Measurements from ENCODE around the gene IL18RAP. TPM values are rescaled to one million over a fixed set of nuclear protein-coding genes. Genes with fewer than 3 reads are reported as not detected.
A peak's percentile ranks its signal among the peaks of the same experiment; 100 is the strongest.

Gene IL18RAP
- polyA plus RNA-seq, 10 donors = 0.15 to 0.70 (median 0.36) TPM; not detected in 1

DNA sequence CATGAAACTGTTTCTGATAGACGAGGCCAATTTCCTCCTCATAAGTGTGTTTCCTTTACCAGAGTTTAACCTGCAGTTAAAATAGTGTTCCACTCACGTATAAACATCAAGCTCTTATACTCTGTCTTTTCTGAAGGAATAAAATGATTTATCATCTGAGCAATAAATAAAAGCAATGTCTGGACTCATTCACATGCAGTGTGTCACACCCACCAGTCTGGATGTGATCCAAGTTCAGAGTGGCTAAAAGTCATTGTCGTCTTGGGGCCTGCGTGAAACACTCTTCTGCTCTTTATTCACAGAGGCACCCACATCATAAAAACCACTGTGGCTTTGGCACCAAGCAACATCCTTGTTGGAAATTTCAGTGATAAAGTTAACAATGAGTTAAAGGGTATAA lies 30.5 kb downstream of the IL18RAP start:
- no peak for DNase-seq

DNA sequence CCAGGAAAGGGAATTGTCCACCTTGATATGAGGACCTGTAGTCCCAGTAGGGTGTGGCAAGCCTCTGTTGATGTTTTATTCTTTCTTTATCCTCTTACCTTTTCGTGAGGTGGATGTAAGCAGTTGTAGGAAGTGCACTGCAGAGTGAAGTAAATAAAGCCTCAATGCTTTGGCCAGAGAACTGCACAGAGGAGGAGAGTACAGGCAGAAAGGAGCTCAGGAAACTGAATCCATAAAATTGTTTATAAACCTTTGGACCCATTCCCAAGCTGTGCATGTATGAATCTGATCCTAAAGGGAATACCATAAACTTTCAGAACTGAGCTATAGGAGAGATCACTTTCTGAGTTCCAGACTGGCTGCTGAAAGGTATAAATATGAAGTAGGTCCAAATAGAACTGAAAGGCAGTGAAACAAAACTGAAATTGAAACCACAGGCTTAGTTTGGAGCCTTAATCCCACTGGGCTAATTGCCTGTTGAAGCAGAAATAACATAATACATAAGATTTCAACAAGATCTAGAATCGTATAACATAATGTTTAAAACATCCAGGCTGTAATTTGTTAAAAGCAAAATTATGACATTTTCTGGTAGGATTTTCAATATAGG lies 32.2 kb downstream of the IL18RAP start:
- no peak for DNase-seq

DNA sequence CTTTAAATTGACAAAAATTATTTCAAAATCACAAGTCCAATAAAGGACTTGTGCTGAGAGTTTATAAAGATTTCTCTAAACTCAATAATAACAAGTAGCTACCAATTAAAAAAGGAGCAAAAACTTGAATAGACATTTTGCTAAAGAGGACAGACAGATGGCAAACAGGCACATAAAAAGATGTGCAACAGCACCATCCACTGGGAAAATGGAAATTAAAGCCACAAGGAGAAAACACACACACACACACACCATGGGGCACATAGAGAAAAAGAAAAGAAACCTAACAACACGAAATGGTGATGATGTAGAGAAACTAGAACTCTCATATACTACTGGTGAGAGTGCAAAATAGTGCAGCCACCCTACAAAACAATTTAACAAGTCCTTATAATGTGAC lies 37.5 kb downstream of the IL18RAP start:
- no peak for DNase-seq

DNA sequence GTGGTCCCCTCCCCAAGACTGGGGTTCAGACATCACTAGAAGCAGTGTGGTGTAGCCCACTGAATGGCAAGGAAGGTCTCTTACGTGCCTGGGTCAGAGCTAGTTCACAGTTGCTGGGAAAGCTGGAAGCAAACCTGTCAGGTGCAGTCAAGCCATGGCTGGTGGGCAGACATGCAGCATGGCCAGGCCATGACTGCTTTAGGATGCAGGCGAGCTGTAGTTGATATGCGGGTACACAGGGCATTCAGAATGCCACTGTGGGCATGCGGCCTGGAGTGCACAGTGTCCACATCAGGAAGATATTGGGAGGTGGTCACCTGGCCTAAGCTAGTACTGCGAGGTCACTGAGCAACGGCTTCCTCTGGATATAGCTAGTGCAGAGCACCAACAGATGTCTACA lies 38.2 kb downstream of the IL18RAP start:
- no peak for DNase-seq

DNA sequence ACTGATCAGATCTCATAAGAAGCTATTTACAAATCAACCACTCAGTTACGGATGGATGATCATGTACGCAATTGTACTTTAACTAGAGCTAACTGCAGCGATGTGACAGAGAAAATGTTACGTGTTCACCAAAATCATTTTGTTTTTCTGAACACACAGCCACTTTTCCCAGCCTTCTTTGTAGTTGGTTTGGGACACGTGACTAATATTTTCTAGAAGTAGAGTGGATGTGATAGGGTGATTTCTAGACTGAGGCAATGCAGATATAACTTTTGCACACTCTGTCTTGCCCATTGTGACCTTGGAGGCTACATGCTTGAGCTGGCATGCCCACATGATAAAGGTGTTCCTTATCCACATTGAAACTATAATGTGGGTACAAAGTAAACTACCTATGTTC lies 40.2 kb downstream of the IL18RAP start:
- no peak for DNase-seq

DNA sequence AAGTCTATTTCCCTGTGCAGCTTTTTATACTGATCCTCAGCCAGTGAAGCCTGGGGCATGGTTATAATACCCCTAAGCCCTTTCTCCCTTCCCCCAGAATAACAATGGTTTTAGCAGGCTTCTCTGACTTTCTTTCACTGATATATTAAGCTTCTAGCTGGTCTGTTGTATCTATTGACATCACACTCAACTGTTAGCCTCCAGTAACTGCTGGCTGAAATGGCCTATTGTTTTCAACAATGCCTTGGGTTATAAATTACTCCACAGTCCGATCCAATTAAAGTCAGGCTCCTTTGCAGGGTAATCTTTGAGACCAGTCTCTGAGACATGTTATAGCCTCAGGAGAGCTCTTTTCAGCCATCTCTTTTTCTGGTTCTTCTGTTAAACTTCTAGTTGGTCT lies 47.2 kb downstream of the IL18RAP start:
- DNase-seq = no peak

DNA sequence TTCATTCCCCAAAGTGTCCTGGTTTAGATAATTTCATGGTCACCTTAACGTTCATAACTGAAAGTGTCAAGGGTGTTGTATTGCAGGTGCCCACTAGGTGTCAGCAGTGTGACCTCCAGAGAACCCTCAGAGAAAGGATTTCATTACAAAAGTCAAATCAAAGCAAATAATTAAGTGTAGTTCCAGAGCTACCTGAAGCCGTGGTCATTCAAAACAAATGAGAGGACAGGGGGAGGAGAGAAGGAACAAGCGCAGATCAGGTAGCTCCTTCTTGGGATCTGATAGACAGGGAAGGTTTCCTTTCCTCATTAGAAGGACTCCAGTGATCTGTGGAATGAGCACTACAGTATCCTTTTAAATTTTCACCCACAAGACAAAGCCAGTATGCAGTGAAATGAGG lies 50.1 kb downstream of the IL18RAP start, which contains the start of gene SLC9A4:
SLC9A4 (plus strand) TSS at position 207 of the 400 bp plus-strand sequence. CDS start 534 bp downstream, outside the sequence.
- DNase-seq = peak; percentile 13 to 55 (median 38)

DNA sequence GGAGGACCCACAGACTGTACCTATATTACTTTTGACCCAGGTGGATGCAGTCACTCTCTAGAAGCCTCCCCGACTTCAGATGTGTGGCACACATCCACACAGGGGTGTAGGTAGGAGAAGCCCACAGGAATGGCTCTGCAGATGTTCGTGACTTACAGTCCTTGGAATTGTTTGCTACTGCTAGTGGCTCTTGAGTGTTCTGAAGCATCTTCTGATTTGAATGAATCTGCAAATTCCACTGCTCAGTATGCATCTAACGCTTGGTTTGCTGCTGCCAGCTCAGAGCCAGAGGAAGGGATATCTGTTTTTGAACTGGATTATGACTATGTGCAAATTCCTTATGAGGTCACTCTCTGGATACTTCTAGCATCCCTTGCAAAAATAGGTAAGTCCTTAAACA lies 50.7 kb downstream of the IL18RAP start:
- no peak for DNase-seq

DNA sequence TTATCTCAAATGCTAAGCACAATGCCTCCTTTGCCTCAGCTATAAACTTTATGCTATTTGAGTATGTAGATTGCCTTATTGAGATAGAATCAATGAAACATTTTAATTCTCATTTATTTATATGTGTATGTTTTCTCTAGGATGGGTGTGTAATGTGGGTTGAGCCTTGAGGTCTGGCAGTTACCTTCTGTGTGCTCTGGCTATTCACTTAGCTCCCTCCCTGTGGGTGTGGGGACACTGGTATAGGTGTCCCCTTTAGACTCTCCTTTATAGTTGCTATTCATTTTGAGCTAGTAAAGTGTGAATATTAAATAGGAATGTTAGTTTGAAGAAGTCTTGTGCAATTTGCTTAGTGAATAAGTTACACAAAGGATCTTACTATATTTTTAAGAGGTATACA lies 51.8 kb downstream of the IL18RAP start:
- DNase-seq = no peak

DNA sequence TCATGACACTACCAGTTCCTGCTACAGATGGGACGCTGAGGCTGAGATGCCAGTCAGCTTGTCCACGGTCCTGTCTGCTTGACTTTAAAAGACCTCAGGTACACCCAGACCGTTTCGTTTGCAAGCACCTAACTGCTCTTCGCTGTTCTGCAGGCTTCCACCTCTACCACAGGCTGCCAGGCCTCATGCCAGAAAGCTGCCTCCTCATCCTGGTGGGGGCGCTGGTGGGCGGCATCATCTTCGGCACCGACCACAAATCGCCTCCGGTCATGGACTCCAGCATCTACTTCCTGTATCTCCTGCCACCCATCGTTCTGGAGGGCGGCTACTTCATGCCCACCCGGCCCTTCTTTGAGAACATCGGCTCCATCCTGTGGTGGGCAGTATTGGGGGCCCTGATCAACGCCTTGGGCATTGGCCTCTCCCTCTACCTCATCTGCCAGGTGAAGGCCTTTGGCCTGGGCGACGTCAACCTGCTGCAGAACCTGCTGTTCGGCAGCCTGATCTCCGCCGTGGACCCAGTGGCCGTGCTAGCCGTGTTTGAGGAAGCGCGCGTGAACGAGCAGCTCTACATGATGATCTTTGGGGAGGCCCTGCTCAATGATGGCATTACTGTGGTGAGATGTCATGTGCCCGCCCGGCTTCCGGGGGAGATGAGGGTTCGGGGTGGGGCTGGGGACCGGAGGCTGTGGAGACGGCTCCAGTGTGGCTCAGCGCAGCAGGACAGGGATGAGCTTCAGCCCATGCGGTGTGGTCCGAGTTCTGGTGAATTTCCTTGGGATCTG lies 55.9 kb downstream of the IL18RAP start:
- DNase-seq = no peak

DNA sequence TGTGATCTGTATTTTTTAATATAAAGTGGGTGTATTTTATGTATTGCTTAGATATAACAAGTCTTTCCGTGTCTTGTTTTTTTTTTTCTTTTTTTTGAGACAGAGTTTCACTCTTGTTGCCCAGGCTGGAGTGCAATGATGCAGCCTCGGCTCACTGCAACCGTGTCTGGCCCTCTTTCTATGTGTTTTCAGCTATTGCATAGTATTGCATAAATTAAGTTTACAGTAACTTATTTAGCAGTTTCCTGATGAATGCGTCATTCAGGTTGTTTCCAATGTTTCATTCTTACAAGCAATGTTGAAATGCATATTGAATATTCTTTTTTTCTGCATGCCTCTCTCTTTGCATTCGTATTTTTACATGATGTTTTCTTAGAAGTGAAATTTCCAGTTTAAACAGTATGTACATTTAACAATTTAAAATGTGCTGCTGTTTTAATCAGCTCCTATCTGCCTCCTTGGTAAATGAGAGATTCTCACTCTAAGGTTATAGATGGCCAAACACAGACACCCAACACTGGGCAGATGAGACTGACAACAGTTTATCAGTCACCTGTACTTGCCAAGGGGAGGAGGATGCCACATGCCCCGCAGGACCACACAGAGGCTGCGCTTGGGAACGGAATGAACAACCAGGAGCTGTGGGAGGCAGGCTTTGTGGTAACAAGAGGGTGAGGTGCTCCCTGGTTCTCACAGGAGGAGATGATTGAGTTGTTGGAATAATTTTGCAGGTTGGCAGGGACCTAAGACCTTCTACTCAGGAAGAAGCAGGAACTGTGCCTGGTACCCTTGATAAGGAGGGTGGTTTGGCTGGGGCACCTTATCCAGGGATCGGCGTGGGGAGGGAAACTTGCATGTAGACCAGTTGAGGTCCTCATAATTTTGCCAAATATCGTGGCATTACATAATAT lies 57.6 kb downstream of the IL18RAP start:
- DNase-seq = no peak

DNA sequence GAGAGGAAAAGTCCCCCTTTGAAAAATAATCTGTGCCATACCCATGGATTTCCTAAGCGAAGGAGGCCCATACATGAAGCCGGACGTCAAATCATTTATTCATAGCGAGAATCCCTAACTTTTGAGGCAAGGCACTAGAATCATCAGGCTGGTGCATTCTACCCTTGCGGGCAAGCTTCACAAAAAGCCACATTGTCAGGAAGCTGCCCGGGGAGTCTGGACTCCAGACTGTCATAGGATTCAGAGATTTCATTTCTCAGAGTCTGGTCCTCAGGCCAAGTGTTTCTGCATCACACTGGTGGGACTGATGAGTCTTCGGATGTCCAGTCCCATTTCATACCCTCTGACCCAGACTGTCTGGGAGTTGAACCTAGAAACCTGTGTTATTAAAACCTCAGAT lies 59.0 kb downstream of the IL18RAP start:
- DNase-seq = no peak

DNA sequence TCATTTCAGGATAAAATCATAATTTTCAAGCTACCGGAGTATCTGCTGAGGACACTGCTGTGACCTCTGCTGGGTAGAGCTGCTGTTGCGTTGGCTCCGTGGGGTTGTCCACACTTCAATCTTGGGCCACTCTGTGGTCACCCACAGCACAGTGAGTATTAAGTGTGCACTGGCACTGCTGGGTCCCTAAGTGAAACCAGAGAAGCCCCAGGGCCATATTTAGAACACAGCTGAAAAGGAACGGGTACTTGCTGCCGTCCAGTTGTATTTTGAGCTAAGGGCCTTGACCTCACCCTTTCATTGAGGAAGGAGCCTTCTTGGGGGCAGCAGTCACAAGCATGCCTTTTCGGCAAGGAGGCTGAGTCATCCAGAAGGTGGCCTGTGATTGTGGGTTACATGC lies 60.1 kb downstream of the IL18RAP start:
- no peak for DNase-seq

DNA sequence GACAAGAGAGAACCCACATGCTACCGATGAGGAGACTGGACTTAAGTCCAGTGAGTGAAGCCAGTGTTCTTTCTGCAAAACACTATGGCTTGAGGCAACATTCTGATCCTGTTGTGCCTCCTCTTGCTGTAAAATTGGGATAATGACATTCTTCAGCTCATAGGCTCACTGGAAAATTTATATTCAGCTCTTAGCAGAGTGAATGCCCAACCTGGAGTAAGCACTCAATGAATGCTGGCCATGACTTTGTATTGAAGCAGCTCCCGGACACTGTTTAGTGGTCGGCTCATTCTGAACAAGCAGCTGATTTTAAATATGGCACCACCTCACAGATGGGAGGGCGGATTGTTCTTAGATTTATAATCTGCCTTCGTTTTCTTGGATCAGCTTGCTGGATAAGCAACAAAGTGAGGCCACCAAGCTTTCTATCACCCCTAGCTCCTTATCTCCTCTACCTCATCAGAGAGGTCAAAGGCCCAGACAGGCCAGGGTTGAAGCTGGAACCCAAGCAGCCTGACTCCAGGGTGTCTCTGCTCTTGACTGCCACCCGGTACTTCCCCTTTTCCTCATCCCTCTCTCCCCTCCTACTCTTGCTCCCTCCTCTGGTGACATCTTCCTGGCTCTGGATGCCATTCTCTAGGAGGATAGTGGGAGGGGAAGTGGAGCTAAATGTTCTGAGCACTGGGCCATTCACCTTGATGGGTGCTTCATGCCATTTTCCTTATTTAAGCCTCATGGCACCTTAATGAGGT lies 61.5 kb downstream of the IL18RAP start:
- DNase-seq = no peak

DNA sequence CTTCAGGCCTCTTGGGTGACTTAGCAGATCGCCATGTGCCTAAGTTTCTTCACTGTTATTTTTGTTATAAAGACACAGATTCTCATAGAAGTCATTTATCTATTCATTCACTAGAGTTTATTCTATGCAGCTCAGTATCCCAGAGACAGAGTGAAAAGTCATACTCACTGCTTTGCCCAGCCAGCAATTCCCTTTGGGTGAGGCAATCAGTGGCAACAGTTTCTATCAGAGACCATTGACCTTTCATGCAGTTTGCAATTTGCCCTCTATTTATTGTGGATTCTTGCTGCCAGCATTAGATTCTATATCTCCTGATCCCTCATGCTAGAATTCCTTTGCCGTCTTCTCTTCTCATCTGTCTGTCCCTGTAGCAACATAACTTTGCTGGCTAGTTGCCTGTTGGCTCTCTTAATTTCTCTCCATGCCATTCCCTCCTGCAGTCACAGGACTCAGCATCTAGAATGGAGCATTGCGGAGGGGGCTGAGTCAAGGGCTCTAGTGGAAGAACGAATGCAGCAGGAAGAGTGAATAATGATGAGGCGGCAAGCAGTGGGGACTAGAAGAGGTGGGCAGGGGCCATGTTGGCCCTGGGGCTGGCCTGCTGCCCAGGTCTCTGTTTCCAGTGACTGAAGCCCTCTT lies 62.3 kb downstream of the IL18RAP start:
- DNase-seq = peak in 2 of 3 donors; percentile 23 to 43

DNA sequence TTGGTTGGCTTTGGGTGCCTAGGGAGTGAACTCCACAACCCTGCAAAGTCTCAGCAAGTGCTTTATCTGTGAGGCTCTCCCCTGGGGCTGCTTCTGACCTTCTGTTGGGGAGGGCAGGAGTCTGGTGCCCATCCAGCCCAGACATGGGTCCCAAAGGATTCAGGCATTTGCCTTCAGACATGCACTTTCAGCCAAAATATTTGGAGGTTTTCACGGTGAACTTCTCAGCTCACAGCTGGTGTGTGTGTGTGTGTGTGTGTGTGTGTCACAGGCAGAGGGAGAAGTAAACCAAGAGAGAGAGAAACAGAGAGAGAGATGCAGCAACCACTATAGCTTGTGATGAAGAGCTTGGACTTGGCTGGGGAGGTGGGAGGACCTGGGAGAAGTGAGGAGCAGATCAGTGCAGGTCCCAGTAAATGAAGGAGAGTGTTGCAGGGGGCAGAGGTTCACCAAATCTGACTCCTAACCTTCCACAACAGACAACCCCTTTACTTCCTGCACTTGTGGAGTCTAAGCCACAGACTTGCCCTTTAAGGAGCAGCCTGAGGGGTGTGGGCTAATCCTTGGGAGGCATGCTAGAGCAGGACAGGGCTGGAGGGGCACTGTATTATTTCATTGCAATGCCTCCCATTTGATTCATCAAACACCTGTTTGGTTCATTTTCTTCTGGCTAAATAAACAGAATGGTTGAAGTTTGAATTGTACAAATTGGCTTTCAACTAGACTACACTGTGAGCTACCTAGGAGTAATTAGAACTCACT lies 64.2 kb downstream of the IL18RAP start:
- no peak for DNase-seq

DNA sequence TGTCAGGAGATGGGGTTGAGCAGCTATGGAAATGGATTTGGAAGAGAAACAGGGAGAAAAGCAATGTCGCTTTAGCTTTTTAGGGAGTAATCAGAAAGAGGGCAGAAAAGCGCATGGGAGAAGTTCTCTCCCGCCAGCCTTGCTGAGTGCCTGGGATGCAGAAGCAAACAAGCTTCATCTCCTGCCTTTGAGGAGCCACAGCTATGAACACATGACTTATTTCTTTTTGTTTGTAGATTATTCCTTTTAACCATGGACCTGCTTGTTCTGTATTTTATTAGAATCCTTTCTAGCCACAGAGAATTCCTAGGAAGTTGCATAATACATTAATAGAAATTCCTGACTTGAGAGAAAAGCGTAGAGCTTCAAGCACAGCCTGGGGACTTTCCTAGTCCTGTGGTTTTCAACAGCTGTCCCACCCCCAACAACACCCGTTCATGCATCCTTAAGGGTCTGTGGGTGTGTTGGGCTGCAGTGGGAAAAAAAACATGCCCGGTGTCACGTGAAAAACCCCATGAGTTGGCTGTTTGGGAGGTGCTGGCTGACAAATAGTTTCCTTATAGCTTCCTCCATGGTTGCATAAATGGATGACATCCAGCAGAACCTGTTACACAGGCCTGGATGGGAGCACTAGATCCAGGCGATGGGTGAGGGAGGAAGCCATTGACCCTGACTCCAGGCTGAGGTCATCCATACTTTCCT lies 65.0 kb downstream of the IL18RAP start:
- DNase-seq = peak; percentile 12 to 74 (median 31)

DNA sequence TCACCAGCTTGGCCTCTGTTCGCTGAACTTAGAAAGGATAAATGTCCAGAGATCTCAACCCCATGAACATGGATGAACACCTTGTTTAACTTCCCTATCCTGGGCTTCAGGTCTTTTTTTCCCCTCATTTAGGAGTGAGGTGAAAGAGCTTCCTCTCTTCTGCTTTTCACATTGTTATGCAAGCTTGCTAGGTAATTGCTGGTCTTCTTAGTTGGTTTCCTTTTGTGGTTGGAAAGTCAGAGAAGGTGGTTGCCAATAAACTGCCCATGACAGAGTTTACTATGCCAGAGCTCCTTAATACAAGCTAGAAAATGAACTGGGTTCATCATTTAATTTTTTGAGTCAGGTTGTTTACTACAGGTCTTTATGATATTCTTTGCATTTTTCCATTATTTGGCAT lies 66.7 kb downstream of the IL18RAP start:
- no peak for DNase-seq

DNA sequence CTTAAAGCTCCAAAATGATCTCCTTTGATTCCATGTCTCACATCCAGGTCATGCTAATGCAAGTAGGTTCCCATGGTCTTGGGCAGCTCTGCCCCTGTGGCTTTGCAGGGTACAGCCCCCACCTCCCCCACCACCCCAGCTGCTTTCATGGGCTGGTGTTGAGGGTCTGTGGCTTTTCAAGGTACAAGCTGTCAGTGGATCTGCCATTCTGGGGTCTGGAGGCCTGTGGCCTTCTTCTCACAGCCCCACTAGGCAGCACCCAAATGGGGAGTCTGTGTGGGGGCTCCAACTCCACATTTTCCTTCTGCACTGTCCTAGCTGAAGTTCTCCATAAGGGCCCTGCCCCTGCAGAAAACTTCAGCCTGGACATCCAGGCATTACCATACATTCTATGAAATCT lies 69.0 kb downstream of the IL18RAP start:
- no peak for DNase-seq

DNA sequence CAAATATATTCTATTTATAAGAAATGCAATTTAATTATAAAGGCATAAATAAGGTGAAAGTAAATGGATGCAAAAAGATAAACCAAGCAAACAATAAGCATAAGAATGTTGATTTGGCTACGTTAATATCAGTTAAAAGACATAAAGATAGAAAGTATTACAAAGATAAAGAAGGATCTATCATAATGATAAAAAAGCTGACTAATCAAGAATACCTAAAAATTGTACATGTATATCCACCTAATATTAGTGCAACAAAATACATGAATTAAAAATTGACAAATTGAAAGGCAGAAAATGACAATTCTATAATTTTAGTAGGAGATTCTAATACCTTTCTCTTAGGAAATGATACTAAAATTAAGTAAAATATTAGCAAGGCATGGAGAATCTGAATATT lies 71.6 kb downstream of the IL18RAP start:
- DNase-seq = no peak

Data from muscle of back (tissue), 11 donors.